ENCODE results near the gene TMBIM6. TPM values are rescaled to one million over a fixed set of nuclear protein-coding genes. Genes with fewer than 3 reads are reported as not detected.

The TMBIM6 gene
- total and polyA plus RNA-seq, 7 experiments from 2014 or later = 307 to 916 (median 392) TPM

DNA sequence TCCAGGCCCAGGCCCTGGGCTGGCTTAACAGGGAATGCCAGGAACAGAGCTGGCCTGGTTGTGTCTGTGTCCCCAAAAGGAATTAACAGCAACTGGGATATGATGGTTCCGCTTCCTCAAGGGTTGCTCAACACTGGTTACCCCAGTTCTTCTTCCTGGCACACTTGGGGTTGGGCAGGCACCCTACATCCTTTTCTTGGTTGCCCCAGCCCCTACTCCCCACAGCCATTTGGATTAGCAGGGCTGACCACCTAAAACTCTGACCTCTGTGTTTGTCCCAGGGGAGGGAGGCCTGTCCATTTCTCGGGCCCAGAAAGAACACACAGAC lies 56.1 kb downstream of the TMBIM6 start:
- peaks cover 0 to 50% (median 0%) of the 10 kb centered on the region in 3 experiments for H3K36me3 ChIP-seq (ENCODE audit: control insufficient read depth in 2 of 3, insufficient read depth in 3 of 3, low read length in 3 of 3)
- H3K27me3 ChIP-seq (ENCODE audit: control insufficient read depth in 2 of 2, insufficient read depth in 2 of 2, low read length in 2 of 2) = no peaks in the 10 kb centered on the region
- ChIA-PET CTCF (no interaction called here), POLR2A (no interaction called here)
- intact Hi-C loops (cut with micrococcal nuclease) = no loop called here
- DNase-seq = no peak
- Mint-ChIP-seq H3K36me3 (peaks cover 0 to 19% (median 0%) of the 10 kb centered on the region in 5 donors), H3K9me3 (no peaks in the 10 kb centered on the region), H3K27me3 (no peaks in the 10 kb centered on the region), H3K4me1 (peaks cover 0 to 1% (median 0%) of the 10 kb centered on the region in 7 donors), H3K4me3 (no peak overlapping the region), H3K27ac (no peak overlapping the region)
- no peak overlapping the region for H3K27ac ChIP-seq (ENCODE audit: low read depth, low read length)
- no peak overlapping the region for H3K4me3 ChIP-seq (ENCODE audit: low read length)
- H3K9me3 ChIP-seq (ENCODE audit: control insufficient read depth in 2 of 3, low read length in 3 of 3) = no peaks in the 10 kb centered on the region
- H3K4me1 ChIP-seq (ENCODE audit: control insufficient read depth in 2 of 2, insufficient read depth in 2 of 2, low read length in 2 of 2) = no peaks in the 10 kb centered on the region
- peak; percentile 49 for ATAC-seq

GRCh38 chr12:49798248-49798647 lies 56.9 kb downstream of the TMBIM6 start:
- intact Hi-C loops (cut with micrococcal nuclease) = no loop called here
- ChIA-PET POLR2A (interaction anchor here (0.7 kb wide), 1 partner anchor 11 kb away, joined by 3 read pairs; no protein-coding TSS in a partner anchor), CTCF (interaction anchor here (0.5 kb wide), 1 partner anchor 38 kb away, joined by 4 read pairs; no protein-coding TSS in a partner anchor)
- Mint-ChIP-seq H3K27ac (no peak overlapping the region), H3K4me1 (peaks cover 0 to 1% (median 0%) of the 10 kb centered on the region in 7 donors), H3K9me3 (no peaks in the 10 kb centered on the region), H3K27me3 (no peaks in the 10 kb centered on the region), H3K36me3 (peaks cover 0 to 24% (median 0%) of the 10 kb centered on the region in 5 donors), H3K4me3 (no peak overlapping the region)
- Histone ChIP-seq H3K27ac (ENCODE audit: low read depth, low read length) (no peak overlapping the region), H3K36me3 (ENCODE audit: control insufficient read depth in 2 of 3, insufficient read depth in 3 of 3, low read length in 3 of 3) (peaks cover 0 to 52% (median 0%) of the 10 kb centered on the region in 3 experiments), H3K4me3 (ENCODE audit: low read length) (no peak overlapping the region), H3K9me3 (ENCODE audit: control insufficient read depth in 2 of 3, low read length in 3 of 3) (no peaks in the 10 kb centered on the region), H3K4me1 (ENCODE audit: control insufficient read depth in 2 of 2, insufficient read depth in 2 of 2, low read length in 2 of 2) (no peaks in the 10 kb centered on the region), H3K27me3 (ENCODE audit: control insufficient read depth in 2 of 2, insufficient read depth in 2 of 2, low read length in 2 of 2) (no peaks in the 10 kb centered on the region)
- no peak for ATAC-seq
- no peak for DNase-seq

DNA sequence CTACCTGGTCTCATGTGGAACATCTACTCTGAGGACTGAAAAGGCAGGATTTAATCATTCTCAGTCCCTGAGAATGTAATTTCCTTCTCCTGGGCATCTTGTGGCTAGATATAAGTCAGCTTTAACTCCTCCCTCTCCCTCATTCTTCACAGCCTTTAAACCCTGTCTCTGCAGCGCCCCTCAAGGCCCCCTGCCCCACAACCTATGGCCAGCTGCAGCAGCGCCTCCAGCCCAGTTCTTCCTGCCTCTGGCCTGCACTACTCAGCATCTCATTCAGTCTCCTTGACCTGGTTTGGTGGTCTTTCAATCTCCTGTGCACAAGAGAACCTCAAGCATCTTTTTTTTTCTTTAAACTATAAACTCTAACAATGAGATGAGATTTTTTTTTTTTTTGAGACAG lies 57.6 kb downstream of the TMBIM6 start:
- H3K4me1 Mint-ChIP-seq = peaks cover 0 to 1% (median 0%) of the 10 kb centered on the region in 7 donors
- Histone ChIP-seq H3K4me1 (ENCODE audit: control insufficient read depth in 2 of 2, insufficient read depth in 2 of 2, low read length in 2 of 2) (no peaks in the 10 kb centered on the region), H3K36me3 (ENCODE audit: control insufficient read depth in 2 of 3, insufficient read depth in 3 of 3, low read length in 3 of 3) (peaks cover 0 to 56% (median 0%) of the 10 kb centered on the region in 3 experiments), H3K9me3 (ENCODE audit: control insufficient read depth in 2 of 3, low read length in 3 of 3) (no peaks in the 10 kb centered on the region), H3K27ac (ENCODE audit: low read depth, low read length) (no peak overlapping the region), H3K4me3 (ENCODE audit: low read length) (no peak overlapping the region), H3K27me3 (ENCODE audit: control insufficient read depth in 2 of 2, insufficient read depth in 2 of 2, low read length in 2 of 2) (no peaks in the 10 kb centered on the region)
- H3K9me3 Mint-ChIP-seq = no peaks in the 10 kb centered on the region
- DNase-seq = no peak
- peaks cover 0 to 24% (median 0%) of the 10 kb centered on the region in 5 donors for H3K36me3 Mint-ChIP-seq
- ChIA-PET POLR2A (no interaction called here), CTCF (no interaction called here)
- no peaks in the 10 kb centered on the region for H3K27me3 Mint-ChIP-seq
- peak overlapping the region in 2 of 9 donors; percentile 5 to 62 for H3K27ac Mint-ChIP-seq
- no peak for ATAC-seq
- intact Hi-C loops (cut with micrococcal nuclease) = no loop called here
- no peak overlapping the region for H3K4me3 Mint-ChIP-seq

DNA sequence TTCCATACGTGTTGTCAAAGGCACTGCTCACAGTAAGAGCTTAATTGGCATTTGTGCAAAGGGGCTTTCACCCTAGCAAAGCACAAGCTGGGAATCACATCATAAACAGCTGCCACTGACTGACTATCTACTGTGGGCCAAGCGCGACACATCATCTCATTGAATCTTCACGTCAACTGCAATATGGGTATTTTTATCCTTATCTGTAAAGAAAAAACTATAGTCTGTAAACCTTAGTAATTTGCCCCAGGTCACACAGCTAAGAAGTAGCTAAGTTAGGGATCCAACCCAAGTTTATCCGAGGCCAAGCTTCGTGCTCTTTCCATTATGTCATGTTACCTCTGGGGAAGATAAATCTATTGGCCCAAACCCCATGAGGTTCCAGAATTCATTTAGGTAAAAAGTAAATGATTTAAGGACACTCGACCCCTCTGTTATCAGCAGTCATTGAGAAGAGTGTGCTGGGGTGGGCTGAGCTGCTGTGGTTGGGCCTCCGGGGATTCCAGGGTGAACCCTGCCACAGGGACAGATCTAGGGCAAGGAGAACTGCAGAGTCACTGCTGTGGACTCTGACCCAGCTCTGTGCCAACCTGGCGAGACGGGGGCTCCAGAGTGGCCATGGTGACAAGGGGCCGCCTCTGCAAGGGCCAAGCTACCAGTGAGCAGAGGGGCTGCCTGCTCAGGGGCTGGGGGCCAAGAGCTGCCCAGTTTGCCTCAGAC lies 59.2 kb downstream of the TMBIM6 start:
- H3K27ac Mint-ChIP-seq = no peak overlapping the region
- POLR2A ChIA-PET = no interaction called here
- ATAC-seq = no peak

GRCh38 chr12:49801141-49802063 lies 60.0 kb downstream of the TMBIM6 start:
- no peaks in the 10 kb centered on the region for H3K9me3 ChIP-seq (ENCODE audit: control insufficient read depth in 2 of 3, low read length in 3 of 3)
- ATAC-seq = no peak
- peaks cover 0 to 3% (median 0%) of the 10 kb centered on the region in 7 donors for H3K4me1 Mint-ChIP-seq
- no peaks in the 10 kb centered on the region for H3K27me3 ChIP-seq (ENCODE audit: control insufficient read depth in 2 of 2, insufficient read depth in 2 of 2, low read length in 2 of 2)
- no peaks in the 10 kb centered on the region for H3K27me3 Mint-ChIP-seq
- H3K4me1 ChIP-seq (ENCODE audit: control insufficient read depth in 2 of 2, insufficient read depth in 2 of 2, low read length in 2 of 2) = no peaks in the 10 kb centered on the region
- no peak overlapping the region for H3K4me3 ChIP-seq (ENCODE audit: low read length)
- no peak overlapping the region for H3K4me3 Mint-ChIP-seq
- no peak overlapping the region for H3K27ac ChIP-seq (ENCODE audit: low read depth, low read length)
- H3K36me3 Mint-ChIP-seq = peaks cover 0 to 37% (median 0%) of the 10 kb centered on the region in 5 donors
- no peaks in the 10 kb centered on the region for H3K9me3 Mint-ChIP-seq
- ChIA-PET CTCF (interaction anchor here (1.4 to 1.5 kb wide), 2 partner anchors 23 to 34 kb away, joined by 3 to 4 read pairs; no protein-coding TSS in a partner anchor), POLR2A (no interaction called here)
- intact Hi-C loops (cut with micrococcal nuclease) = no loop called here
- DNase-seq = no peak
- no peak overlapping the region for H3K27ac Mint-ChIP-seq
- peaks cover 0 to 68% (median 0%) of the 10 kb centered on the region in 3 experiments for H3K36me3 ChIP-seq (ENCODE audit: control insufficient read depth in 2 of 3, insufficient read depth in 3 of 3, low read length in 3 of 3)

More for the DNA sequence above, 59.2 kb downstream of the TMBIM6 start:
- no peak overlapping the region for H3K4me3 ChIP-seq (ENCODE audit: low read length)
- Mint-ChIP-seq H3K27me3 (no peaks in the 10 kb centered on the region), H3K9me3 (no peaks in the 10 kb centered on the region), H3K36me3 (peaks cover 0 to 31% (median 0%) of the 10 kb centered on the region in 5 donors), H3K4me3 (no peak overlapping the region), H3K4me1 (peaks cover 0 to 1% (median 0%) of the 10 kb centered on the region in 7 donors)
- DNase-seq = no peak
- no peaks in the 10 kb centered on the region for H3K9me3 ChIP-seq (ENCODE audit: control insufficient read depth in 2 of 3, low read length in 3 of 3)
- no peaks in the 10 kb centered on the region for H3K27me3 ChIP-seq (ENCODE audit: control insufficient read depth in 2 of 2, insufficient read depth in 2 of 2, low read length in 2 of 2)
- no peaks in the 10 kb centered on the region for H3K4me1 ChIP-seq (ENCODE audit: control insufficient read depth in 2 of 2, insufficient read depth in 2 of 2, low read length in 2 of 2)
- intact Hi-C loops (cut with micrococcal nuclease) = no loop called here
- CTCF ChIA-PET = interaction anchor here (1.4 to 1.5 kb wide), 2 partner anchors 23 to 35 kb away, joined by 3 to 4 read pairs; no protein-coding TSS in a partner anchor
- H3K27ac ChIP-seq (ENCODE audit: low read depth, low read length) = no peak overlapping the region
- H3K36me3 ChIP-seq (ENCODE audit: control insufficient read depth in 2 of 3, insufficient read depth in 3 of 3, low read length in 3 of 3) = peaks cover 0 to 69% (median 0%) of the 10 kb centered on the region in 3 experiments

DNA sequence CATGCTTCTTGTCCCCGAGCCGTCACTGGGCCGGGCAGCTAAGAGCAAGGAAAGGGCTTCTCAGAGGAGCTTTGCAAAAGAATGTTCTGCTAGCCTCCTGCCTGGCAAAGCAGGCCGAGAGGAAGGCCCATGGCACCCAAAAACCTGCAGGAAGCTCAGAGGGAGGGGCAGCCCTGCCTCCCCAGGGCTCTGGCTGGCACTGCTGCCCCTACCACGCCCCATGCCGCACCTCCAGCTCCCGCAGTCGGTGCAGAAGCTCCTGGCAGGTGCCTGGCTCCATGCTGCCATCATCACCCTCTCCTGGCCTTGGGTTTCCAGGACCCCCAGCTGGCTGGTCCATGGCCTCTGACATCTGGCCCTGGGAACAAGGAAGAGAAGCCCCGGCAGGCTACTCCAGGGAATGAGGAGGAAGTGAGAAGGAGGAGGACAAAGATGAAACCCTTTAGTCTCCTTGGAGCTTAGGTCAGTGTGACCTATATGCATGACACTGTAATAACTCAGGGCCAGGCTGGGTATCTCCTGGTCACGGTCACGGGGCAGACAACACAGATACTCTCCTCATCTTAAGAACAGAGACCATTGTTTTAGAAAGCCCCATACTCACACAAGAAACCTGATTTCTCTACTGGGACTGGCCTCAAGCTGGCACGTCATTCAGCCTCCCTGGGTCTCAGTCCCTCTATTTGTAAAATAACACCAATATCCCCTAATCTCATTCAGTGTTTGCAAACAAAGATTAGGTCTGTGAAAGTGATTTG lies 62.5 kb downstream of the TMBIM6 start:
- H3K27ac ChIP-seq (ENCODE audit: low read depth, low read length) = no peak overlapping the region
- no peaks in the 10 kb centered on the region for H3K27me3 Mint-ChIP-seq
- peaks cover 0 to 5% (median 0%) of the 10 kb centered on the region in 7 donors for H3K4me1 Mint-ChIP-seq
- intact Hi-C loops (cut with micrococcal nuclease) = no loop called here
- H3K4me3 ChIP-seq (ENCODE audit: low read length) = no peak overlapping the region
- H3K27me3 ChIP-seq (ENCODE audit: control insufficient read depth in 2 of 2, insufficient read depth in 2 of 2, low read length in 2 of 2) = no peaks in the 10 kb centered on the region
- H3K9me3 Mint-ChIP-seq = no peaks in the 10 kb centered on the region
- ChIA-PET CTCF (no interaction called here), POLR2A (no interaction called here)
- H3K4me3 Mint-ChIP-seq = no peak overlapping the region
- H3K27ac Mint-ChIP-seq = no peak overlapping the region
- ATAC-seq (no peak), DNase-seq (no peak)
- H3K36me3 Mint-ChIP-seq = peaks cover 0 to 35% (median 0%) of the 10 kb centered on the region in 5 donors
- H3K36me3 ChIP-seq (ENCODE audit: control insufficient read depth in 2 of 3, insufficient read depth in 3 of 3, low read length in 3 of 3) = peaks cover 0 to 48% (median 0%) of the 10 kb centered on the region in 3 experiments
- no peaks in the 10 kb centered on the region for H3K9me3 ChIP-seq (ENCODE audit: control insufficient read depth in 2 of 3, low read length in 3 of 3)
- no peaks in the 10 kb centered on the region for H3K4me1 ChIP-seq (ENCODE audit: control insufficient read depth in 2 of 2, insufficient read depth in 2 of 2, low read length in 2 of 2)
